ENCODE measurements around the gene NWD2. TPM values are rescaled to one million over a fixed set of nuclear protein-coding genes. Genes with fewer than 3 reads are reported as not detected.

The NWD2 gene
- total and polyA plus RNA-seq, 9 of the 15 experiments (the other 6 are each of a cell fraction or from before 2014, with no cell fraction given) = not detected

GRCh38 chr4:37437163-37437562 is 192.6 kb downstream of the NWD2 start (continued):
- no peak for TF ChIP-seq TSHZ1 (CRISPR knock-in tag; IDR thresholded peaks at IDR 0.05)

- DNase-seq (ENCODE audit: extremely low read depth in 1 of 4, low spot score in 3 of 4) (no peak), ATAC-seq (no peak), FAIRE-seq (no peak)
- Histone ChIP-seq H3K79me2 (ENCODE audit: control insufficient read depth, insufficient read depth, low read length) (no peaks in the 10 kb centered on the region), H3K36me3 (ENCODE audit: control insufficient read depth, insufficient read depth, low read length) (no peaks in the 10 kb centered on the region), H3K9me1 (ENCODE audit: control insufficient read depth, insufficient read depth, low read length) (no peaks in the 10 kb centered on the region), H3K27ac (ENCODE audit: extremely low read depth, low read depth, low read length) (no peak overlapping the region), H2AFZ (ENCODE audit: low read depth, low read length) (no peak overlapping the region), H3K4me3 (no peak overlapping the region), H4K20me1 (replicated peaks; ENCODE audit: control insufficient read depth, insufficient read depth, low read length) (0 out of 2 replicates have a peak, but pooled peaks cover 4% of the 10 kb centered on the region), H3K4me1 (replicated peaks in 1 of 2; ENCODE audit: control insufficient read depth in 2 of 2, insufficient read depth in 2 of 2, low read length in 2 of 2) (no peaks in the 10 kb centered on the region), H3K9me3 (replicated peaks; ENCODE audit: control insufficient read depth, insufficient read depth, low read depth, low read length) (no peaks in the 10 kb centered on the region), H3K9ac (ENCODE audit: insufficient read depth in 1 of 2, low read depth in 2 of 2, low read length in 2 of 2) (no peak overlapping the region), H3K27me3 (ENCODE audit: control insufficient read depth in 2 of 2, insufficient read depth in 2 of 2, low read length in 2 of 2) (no peaks in the 10 kb centered on the region; a peak in 1 of 5 replicates), H3K4me2 (ENCODE audit: insufficient read depth, low read length) (no peak overlapping the region)
- intact Hi-C loops (cut with micrococcal nuclease) = no loop called here
- no TSS peak for BruUV-seq (replicated peaks)
- TF ChIP-seq ZNF239 (CRISPR knock-in tag; IDR thresholded peaks at IDR 0.05) (no peak), CEBPG (CRISPR knock-in tag; IDR thresholded peaks at IDR 0.05) (no peak), CEBPG (tag; conservative IDR thresholded peaks at IDR 0.05 in 1 of 2, IDR thresholded peaks at IDR 0.05 in 1 of 2) (peak; percentile 31 to 53; a peak in 2 of 4 replicates), GABPB1 (CRISPR knock-in tag; IDR thresholded peaks at IDR 0.05) (no peak), ATF3 (IDR thresholded peaks at IDR 0.05) (peak; percentile 64), ATF3 (CRISPR knock-in tag; conservative IDR thresholded peaks at IDR 0.05) (no peak), HMG20A (CRISPR knock-in tag; conservative IDR thresholded peaks at IDR 0.05) (no peak), CEBPB (tag; IDR thresholded peaks at IDR 0.05) (peak; percentile 53), HMG20B (CRISPR knock-in tag; IDR thresholded peaks at IDR 0.05) (no peak)
- in situ Hi-C loops (cut with MboI) = no loop called here
- POLR2A ChIA-PET = no interaction called here
- CTCF ChIA-PET (ENCODE audit: low intra/inter-chr PET ratio) = no interaction called here
- 2% methylated on average over 8 of the region's 8 CpGs for WGBS (ENCODE audit: insufficient coverage, low coverage, missing lambda C conversion rate)
Observed at GRCh38 chr4:37438564-37439279, 194.2 kb downstream of the NWD2 start.
